DND-41 (cell line): ENCODE data around the gene HSD17B3.
"Not testable (repeated sequence)": the region's sequence is repeated elsewhere in the genome, so short reads cannot be mapped to it uniquely, and the experiment has no call there.

Source experiments
- ATAC-seq: fragments of 200-7000 bp; cut with Tn5 transposase; 3 replicates; pipeline ENCODE4 v1.9.1; 2021; ENCODE audit warnings: low read depth; ENCODE audit not compliant: insufficient read depth
- DNase-seq: peaks from one replicate; pipeline ENCODE4 v3.0.0-alpha.2; 2020
- H2AFZ ChIP-seq: 2 replicates; pipeline ENCODE4 v1.6.0; 2012; ENCODE audit warnings: low read depth, low read length
- H3K27ac ChIP-seq: 2 replicates; pipeline ENCODE4 v1.5.1; 2012; ENCODE audit warnings: low read length, inconsistent platforms
- H3K27me3 ChIP-seq: fragments of 200-600 bp; sonication (generic); 2 replicates; pipeline ENCODE4 v1.6.0; 2012; ENCODE audit warnings: low read length, mild to moderate bottlenecking, inconsistent platforms; ENCODE audit not compliant: insufficient read depth, poor library complexity
- H3K36me3 ChIP-seq: 2 replicates; pipeline ENCODE4 v1.5.1; 2012; ENCODE audit warnings: low read length, inconsistent platforms; ENCODE audit not compliant: insufficient read depth
- H3K4me1 ChIP-seq: 2 replicates; pipeline ENCODE4 v1.5.1; 2012; ENCODE audit warnings: mild to moderate bottlenecking, low read length; ENCODE audit not compliant: insufficient read depth
- H3K4me2 ChIP-seq: 2 replicates; pipeline ENCODE4 v1.6.0; 2012; ENCODE audit warnings: mild to moderate bottlenecking, moderate library complexity, low read length, inconsistent platforms; ENCODE audit not compliant: insufficient read depth
- H3K4me3 ChIP-seq, 2 experiments: fragments of 200-600 bp in 1 of 2; shearing (Covaris generic) in 1 of 2; 2 replicates each; pipeline ENCODE4 v1.5.1; 2012 to 2016; ENCODE audit warnings: inconsistent platforms in 2 of 2, low read length in 2 of 2, mild to moderate bottlenecking in 2 of 2, low read depth in 1 of 2, moderate library complexity in 1 of 2
- H3K79me2 ChIP-seq: 2 replicates; pipeline ENCODE4 v1.6.0; 2012; ENCODE audit warnings: low read length, inconsistent platforms; ENCODE audit not compliant: insufficient read depth
- H3K9ac ChIP-seq: 2 replicates; pipeline ENCODE4 v1.6.0; 2012; ENCODE audit warnings: low read depth, mild to moderate bottlenecking, inconsistent platforms, low read length, moderate library complexity
- H3K9me3 ChIP-seq: 2 replicates; pipeline ENCODE4 v1.5.1; 2012; ENCODE audit warnings: low read length, moderate library complexity, mild to moderate bottlenecking, inconsistent platforms; ENCODE audit not compliant: insufficient read depth, severe bottlenecking
- H4K20me1 ChIP-seq: 2 replicates; pipeline ENCODE4 v1.6.0; 2012; ENCODE audit warnings: low read length; ENCODE audit not compliant: insufficient read depth
- EZH2 ChIP-seq: IDR thresholded peaks from 3 replicates; pipeline ENCODE4 v1.6.1; 2012; ENCODE audit warnings: borderline replicate concordance, low read depth, mild to moderate bottlenecking, moderate library complexity, low read length, inconsistent platforms; ENCODE audit not compliant: severe bottlenecking
- TF ChIP-seq, protein P1 (sequence below): IDR thresholded peaks from 2 replicates; pipeline ENCODE4 v1.5.1; 2012; ENCODE audit warnings: borderline replicate concordance, low read length, moderate library complexity, mild to moderate bottlenecking; ENCODE audit not compliant: poor library complexity, severe bottlenecking; ENCODE audit errors: extremely low read depth

The HSD17B3 gene

DNA sequence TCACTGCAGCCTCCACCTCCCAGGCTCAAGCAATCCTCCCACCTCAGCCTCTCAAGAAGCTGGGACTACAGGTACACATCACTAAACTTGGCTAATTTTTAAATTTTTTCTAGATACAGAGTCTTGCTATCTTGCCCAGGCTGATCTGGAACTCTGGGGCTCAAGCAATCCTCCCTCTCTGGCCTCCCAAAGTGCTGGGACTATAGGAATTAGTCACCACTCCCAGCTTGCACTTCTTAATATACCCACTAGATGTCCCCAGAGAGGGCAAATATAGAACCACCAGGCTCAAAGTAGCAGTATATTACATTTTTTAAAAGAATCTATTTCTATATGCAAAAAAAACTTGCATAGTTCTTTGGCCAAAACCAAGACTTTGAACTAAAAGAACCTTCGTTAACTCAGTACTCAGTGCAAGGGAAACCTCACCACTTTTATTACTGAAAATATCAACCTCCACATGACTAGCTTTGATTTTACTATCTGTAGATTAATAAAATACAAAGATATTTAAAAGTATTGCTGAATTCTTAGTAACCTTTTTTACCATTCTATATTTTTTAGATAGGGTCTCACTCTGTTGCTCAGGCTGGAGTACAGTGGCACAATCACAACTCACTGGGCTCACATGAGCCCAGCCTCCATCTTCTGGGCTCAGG lies 25.8 kb upstream of the HSD17B3 start:
- Histone ChIP-seq H3K79me2 (no peaks in the 10 kb centered on the region), H2AFZ (no peak overlapping the region), H3K36me3 (no peaks in the 10 kb centered on the region), H3K4me1 (no peaks in the 10 kb centered on the region), H3K9ac (no peak overlapping the region), H4K20me1 (no peaks in the 10 kb centered on the region), H3K27me3 (no peaks in the 10 kb centered on the region), H3K27ac (no peak overlapping the region), H3K9me3 (no peaks in the 10 kb centered on the region), H3K4me3 (no peak overlapping the region), H3K4me2 (no peak overlapping the region)
- ATAC-seq (peak; percentile 64; the same call in 2 of the 3 replicates), DNase-seq (peak; percentile 33)
- no peak for TF ChIP-seq EZH2
- TF ChIP-seq, protein P1, sequence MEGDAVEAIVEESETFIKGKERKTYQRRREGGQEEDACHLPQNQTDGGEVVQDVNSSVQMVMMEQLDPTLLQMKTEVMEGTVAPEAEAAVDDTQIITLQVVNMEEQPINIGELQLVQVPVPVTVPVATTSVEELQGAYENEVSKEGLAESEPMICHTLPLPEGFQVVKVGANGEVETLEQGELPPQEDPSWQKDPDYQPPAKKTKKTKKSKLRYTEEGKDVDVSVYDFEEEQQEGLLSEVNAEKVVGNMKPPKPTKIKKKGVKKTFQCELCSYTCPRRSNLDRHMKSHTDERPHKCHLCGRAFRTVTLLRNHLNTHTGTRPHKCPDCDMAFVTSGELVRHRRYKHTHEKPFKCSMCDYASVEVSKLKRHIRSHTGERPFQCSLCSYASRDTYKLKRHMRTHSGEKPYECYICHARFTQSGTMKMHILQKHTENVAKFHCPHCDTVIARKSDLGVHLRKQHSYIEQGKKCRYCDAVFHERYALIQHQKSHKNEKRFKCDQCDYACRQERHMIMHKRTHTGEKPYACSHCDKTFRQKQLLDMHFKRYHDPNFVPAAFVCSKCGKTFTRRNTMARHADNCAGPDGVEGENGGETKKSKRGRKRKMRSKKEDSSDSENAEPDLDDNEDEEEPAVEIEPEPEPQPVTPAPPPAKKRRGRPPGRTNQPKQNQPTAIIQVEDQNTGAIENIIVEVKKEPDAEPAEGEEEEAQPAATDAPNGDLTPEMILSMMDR: peak; percentile 77

DNA sequence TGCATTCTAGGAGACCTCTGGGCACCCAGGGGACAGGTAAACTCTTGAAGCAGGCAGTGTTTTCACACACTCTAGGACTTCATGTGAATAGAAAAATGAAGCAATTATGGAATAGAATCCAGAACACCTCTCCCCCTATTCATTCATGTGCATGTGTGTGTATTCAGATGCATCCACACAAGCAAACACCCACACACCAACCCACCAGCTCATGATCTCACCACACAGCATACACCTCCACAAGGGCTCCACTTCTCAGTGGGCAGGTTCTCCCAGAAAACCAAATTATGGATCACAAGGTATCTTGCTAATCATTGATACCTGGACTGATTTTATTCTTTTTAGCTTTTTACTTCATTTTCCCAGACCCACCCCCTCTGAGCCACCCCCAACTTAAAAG lies 21.2 kb upstream of the HSD17B3 start:
- H3K4me3 ChIP-seq: no peak overlapping the region
- no peaks in the 10 kb centered on the region for H4K20me1 ChIP-seq
- no peak overlapping the region for H3K9ac ChIP-seq
- H3K4me1 ChIP-seq: no peaks in the 10 kb centered on the region
- H3K9me3 ChIP-seq: no peaks in the 10 kb centered on the region
- no peaks in the 10 kb centered on the region for H3K27me3 ChIP-seq
- no peak for TF ChIP-seq EZH2
- TF ChIP-seq, protein P1: no peak
- H3K4me2 ChIP-seq: no peak overlapping the region
- DNase-seq (no peak), ATAC-seq (no peak)
- H3K27ac ChIP-seq: no peak overlapping the region
- H2AFZ ChIP-seq: no peak overlapping the region
- no peaks in the 10 kb centered on the region for H3K36me3 ChIP-seq
- no peaks in the 10 kb centered on the region for H3K79me2 ChIP-seq

DNA sequence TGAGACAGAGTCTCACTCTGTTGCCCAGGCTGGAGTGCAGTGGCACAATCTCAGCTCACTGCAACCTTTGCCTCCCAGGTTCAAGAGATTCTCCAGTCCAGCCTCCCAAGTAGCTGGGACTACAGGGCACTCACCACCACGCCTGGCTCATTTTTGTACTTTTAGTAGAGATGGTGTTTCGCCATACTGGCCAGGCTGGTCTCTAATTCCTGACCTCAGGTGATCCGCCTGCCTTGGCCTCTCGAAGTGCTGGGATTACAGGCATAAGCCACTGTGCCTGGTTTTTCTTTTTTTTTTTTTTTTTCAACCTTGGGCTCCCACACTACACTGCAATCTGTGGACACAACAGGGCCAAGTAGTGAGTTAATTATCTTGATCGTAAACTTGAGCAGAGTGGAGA lies 20.8 kb upstream of the HSD17B3 start:
- not testable (repeated sequence) for H3K9ac ChIP-seq, H3K27ac ChIP-seq, H4K20me1 ChIP-seq, H3K4me1 ChIP-seq, H3K9me3 ChIP-seq, H3K79me2 ChIP-seq, ATAC-seq, DNase-seq, H3K36me3 ChIP-seq, H3K27me3 ChIP-seq, H3K4me2 ChIP-seq, H2AFZ ChIP-seq, H3K4me3 ChIP-seq

DNA sequence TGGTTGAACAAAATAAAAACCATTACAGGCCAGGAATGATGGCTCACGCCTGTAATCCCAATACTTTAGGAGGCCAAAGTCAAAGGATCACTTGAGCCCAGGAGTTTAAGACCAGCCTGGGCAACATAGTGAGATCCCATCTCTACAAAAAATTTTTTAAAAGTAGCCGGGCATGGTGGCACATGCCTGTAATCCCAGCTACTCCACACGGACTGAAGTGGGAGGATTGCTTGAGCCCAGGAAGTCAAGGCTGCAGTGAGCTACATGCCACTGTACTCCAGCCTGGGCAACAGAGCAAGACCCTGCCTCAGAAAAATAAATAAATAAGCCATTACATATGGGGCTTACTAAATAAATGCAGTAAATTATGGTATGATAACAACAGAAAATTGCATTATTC lies 20.2 kb upstream of the HSD17B3 start:
- H3K79me2 ChIP-seq, H4K20me1 ChIP-seq, H3K36me3 ChIP-seq, DNase-seq, H3K9ac ChIP-seq, H3K9me3 ChIP-seq, H3K27me3 ChIP-seq, H3K27ac ChIP-seq, H3K4me3 ChIP-seq, ATAC-seq, H3K4me1 ChIP-seq, H3K4me2 ChIP-seq, H2AFZ ChIP-seq: not testable (repeated sequence)
